GM04503 (cell line): ENCODE measurements around the gene BUD13.
"Not testable (repeated sequence)": the region's sequence is repeated elsewhere in the genome, so short reads cannot be mapped to it uniquely, and the experiment has no call there.

ENCODE experiments used
- DNase-seq: peaks from one replicate; pipeline ENCODE4 v3.0.0-alpha.2; 2012; ENCODE audit warnings: low read depth

BUD13 gene, protein sequence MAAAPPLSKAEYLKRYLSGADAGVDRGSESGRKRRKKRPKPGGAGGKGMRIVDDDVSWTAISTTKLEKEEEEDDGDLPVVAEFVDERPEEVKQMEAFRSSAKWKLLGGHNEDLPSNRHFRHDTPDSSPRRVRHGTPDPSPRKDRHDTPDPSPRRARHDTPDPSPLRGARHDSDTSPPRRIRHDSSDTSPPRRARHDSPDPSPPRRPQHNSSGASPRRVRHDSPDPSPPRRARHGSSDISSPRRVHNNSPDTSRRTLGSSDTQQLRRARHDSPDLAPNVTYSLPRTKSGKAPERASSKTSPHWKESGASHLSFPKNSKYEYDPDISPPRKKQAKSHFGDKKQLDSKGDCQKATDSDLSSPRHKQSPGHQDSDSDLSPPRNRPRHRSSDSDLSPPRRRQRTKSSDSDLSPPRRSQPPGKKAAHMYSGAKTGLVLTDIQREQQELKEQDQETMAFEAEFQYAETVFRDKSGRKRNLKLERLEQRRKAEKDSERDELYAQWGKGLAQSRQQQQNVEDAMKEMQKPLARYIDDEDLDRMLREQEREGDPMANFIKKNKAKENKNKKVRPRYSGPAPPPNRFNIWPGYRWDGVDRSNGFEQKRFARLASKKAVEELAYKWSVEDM

DNA sequence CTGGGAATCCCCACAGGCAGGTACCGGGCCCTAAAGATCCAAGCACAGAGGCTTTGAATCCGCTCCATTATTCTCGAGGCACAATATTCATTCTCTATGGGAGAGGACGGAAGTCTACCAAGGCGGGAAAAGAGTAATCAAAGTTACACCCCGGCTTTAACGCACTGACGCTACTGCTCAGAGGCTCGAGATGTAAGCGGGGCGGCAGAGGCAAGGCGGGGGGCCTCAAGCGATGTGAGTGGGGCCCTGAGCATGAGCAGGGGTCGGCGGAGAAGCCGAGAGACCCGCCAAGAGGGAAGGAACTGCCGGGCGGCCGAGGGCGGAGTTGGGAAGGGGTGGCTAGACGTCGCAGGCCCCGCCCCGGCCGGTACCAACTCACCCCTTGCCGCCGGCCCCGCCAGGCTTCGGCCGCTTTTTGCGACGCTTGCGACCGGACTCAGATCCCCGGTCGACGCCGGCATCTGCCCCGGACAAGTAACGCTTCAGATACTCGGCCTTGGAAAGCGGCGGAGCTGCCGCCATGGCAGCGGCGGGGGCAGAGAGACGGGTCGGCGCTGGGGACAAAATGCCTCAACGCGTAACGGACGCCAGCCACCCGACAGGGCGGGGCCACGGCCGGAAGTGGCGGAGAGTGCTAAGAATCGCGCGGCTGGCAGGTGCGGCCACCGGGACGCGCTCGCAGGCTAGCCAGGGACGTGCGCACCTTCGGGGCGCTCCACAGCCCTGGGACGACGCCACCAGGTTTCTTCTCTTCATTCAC is at the start of gene BUD13:
TSS of gene BUD13 (minus strand) at position 545 of the 760 bp plus-strand sequence. CDS start at position 522, 23 bp downstream.
- peak; percentile 31 for DNase-seq

DNA sequence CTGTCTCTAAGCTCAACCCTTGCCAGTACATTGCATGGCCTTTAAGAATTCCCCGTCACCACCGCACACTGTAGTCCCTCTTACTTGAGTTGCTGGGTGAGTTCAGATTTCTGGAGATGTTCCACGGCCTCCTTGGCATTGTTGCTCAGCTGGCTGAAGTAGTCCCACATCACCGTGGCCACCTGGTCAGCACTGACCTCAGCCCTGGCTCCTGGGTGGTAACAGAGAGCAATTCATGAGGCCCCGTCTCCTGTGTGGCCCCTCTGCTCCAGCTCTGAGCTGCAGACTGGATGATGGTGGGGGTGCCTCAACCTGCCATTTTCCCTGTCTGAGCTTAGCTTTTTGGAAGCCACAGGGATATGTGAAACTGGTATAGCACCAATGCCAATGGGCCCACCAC is 49.8 kb upstream of the BUD13 start:
- DNase-seq, result no peak

DNA sequence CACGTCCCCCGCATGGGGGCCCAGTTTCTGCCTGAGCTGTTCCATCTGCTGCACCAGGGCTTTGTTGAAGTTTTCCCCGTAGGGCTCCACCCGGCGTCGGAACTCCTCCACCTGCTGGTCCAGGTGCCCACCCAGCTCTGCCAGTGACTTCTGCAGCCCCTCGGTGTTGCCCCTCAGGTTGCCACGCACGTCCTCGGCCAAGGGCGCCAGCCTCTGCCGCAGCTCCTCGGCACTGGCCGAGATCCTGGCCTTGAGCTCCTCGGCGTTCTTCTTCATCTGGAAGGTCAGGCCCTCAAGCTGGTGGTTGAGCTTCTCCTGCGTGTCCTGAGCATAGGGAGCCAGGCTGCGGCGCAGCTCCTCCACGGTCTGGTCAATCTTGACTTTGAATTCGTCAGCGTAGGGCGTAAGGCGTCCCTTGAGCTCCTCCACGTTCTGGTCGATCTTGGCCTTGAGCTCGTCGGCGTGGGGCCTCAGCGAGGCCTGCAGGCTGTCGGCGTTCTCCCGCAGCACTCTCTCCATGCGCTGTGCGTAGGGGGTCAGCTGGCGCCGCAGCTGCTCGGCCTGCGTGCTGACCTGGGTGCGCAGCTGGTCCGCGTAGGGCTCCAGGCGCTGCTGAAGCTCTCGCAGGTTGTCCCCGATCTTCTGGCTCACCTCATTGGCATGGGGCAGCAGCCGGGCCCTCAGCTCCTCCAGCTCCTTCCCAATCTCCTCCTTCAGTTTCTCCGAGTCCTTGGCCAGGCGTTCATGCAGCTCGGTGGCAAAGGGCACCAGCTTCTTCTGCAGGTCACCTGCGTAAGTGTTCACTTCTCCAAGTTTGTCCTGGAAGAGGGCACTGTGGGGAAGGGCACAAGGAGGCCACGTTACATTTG is 48.5 kb upstream of the BUD13 start:
- no peak for DNase-seq

DNA sequence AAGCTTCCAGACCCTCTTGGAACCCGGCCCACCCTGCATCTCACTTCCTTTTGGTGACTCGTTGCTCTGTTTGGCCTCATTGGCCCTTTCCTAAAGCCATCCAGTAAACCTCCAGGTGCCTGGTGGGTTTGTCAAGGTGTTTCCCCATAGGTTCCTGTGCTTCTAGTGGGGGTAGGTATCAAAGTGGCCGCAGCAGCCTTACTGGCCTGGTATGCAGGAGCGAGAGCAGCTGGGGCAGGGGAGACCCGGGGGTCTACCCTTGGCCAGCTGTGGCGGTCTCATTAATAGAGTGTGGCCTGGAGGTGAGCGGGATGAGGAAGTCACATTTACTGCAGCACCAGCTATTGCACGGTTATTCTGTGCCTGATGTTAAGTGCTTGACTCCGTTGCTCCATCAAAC is 46.3 kb upstream of the BUD13 start:
- no peak for DNase-seq

DNA sequence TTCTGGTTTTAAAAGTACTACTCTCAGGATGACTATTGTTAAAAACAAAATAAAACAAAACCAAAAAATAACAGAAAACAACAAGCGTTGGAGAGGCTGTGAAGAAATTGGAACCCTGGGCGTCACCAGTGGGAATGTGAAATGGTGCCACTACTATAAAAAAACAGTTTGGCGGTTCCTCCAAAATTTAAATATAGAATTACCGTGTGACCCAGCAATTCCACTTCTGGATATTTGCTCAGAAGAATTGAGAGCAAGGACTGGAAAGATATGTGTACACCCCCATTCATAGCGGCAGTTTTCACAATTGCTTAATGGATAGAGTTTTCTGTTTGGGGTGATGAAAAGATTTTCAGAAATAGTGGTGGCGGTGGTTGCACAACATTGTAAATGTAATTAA is 41.7 kb upstream of the BUD13 start:
- no peak for DNase-seq

DNA sequence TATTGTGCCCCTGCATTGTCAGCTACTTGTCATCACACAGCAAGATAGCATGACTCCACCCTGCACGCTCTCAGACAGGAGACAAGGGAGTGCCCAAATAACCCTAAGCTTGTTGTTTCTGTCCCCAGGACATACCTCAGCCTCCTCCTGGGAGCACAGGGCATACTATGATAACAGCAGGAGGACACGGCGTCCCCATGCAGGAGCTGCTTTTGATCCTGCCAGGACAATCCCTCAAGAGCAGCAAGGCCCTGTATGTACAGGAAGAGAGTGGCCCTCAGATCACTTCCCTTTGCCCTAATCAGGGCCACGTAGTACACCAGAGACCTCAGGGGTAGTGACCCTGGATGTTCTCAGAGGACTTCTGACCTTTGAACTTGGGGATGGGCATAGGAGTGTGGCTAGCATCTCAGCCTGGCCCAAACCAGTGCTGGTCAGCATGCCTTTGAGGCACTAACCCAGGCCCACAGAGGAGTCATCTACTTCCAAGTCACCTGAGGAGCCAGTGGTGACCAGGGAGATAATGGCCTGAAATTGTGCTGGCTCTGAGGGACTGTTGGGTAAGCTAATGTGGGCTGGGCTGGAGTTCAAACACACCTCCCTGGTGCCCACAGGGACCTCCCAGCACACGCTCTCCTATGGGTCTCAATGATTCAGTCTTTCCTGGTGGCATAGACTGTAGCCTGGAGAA is 41.1 kb upstream of the BUD13 start:
- DNase-seq, result no peak

DNA sequence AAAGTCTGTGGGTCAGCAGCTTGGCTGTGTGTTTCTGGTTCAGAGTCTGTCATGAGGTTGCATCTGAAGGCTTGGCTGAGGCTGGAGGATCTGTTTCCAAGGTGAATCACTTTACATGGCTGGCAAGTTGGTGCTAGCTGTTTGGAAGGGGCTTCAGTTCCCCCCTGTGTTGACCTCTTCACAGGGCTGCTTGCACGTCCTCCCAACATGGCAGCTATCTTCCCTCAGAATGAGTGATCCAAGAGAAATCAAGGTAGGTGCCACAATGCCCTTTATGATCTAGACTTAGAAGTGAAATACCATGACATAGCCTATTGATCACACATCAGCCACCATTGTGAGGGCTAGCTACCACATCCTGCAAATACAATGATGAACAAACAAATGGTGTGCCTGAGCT is 40.4 kb upstream of the BUD13 start:
- DNase-seq, result no peak

DNA sequence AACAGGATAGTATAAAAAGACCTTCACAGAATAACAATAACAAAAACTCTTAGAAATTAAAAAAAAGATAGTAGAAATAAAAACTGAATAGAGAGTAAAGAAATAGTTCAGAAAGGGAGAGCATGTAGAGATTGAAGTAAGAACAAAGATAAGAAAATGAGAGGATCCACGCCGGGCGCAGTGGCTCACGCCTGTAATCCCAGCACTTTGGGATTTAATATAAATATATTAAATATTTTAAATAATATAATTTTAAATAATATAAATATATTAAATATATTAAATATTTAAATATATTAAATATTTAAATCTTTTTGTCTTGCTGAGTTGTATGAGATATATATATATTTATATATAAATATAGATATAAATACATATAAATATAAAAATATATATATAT is 39.3 kb upstream of the BUD13 start:
- DNase-seq, result no peak

DNA sequence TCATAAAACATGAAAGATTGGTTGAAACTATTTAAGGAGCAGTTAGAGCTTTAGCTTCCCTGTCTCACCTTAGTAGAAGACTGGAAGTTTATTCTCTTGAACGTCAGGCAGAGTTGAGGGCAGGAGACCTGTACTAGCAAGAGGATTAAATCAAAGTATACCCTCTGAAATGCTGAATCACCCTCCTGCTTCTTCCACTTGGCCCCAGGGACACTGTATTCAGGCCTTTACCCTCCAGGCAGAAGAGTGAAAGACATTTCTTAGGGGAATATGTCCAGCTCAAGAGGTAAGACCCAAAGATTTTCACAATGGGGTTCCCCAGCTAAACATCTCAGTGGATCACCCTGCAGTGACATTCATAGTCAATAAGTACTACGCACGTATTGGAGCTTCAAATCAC is 38.4 kb upstream of the BUD13 start:
- DNase-seq, result no peak

DNA sequence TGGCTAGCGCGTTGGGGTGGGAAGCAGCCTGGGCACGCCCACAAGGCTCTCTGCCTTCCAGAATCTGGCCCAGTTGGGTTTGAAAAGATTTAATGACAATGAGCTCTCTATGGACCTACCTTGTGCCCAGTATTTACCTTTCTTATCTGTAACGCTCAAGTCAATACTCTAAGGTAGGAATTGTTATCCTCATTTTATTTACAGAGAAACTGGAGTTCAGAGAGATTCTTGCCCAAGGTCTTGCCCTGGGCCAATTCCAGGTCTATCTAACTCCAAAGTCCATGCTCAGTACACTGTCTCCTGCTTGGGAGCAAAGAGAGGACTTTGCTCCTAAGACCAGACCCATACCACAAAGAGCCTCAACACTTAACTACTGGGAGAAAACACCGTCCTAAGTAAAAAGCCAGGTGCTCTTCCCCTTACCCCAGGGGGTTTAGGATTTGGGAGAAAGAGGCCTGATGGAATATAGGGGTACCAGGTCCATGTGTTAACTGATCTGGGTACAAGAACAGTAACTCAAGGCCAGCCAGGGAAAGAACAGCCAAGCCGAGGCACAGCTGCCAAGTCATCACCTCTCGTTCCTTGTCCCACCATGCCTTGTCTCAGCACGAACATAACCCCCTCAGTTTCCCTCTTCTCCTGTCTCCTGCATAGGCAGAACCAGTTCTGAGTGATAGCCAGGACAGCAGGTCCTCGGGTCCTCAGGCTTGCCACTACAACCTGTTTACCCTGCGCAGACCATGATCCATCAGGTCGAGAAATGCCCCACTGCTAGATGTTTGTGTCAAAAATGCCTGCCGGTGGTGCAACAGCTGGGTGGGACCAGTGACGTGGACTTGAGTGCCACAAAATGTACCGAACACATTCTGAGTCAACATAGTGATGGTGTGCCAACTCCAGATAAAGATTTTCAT is 35.7 kb upstream of the BUD13 start:
- DNase-seq, result no peak

DNA sequence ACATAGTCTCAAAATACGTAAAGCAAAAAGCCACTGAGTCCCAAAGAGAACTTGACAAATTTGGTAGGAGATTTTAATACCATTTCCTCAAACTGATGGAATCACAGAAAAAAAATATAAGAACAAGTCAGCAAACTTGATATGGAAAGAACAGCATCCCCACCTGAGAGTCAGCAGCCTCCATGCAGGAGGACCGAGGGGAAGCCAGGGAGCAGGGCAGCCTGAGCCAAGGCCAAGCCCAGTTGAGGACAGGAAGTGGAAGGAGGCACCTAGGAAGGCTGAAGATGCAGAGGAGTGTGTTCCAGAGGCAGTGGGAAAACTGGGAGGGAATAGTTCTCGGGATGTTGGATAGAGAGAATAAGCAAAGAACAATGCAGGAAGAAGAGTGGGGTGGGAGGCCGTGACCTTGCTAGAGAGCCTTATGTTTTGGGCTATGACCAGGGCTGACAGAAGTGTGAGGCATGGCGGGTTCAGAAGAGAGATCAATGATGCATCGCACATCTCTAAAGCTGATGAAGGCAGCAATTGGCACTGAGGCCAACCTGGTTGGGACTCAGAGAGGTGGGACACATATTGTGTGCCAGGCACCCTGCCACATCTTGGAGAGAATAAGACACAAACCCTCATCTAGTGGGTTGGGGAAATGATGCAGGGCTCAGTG is 34.9 kb upstream of the BUD13 start:
- no peak for DNase-seq

DNA sequence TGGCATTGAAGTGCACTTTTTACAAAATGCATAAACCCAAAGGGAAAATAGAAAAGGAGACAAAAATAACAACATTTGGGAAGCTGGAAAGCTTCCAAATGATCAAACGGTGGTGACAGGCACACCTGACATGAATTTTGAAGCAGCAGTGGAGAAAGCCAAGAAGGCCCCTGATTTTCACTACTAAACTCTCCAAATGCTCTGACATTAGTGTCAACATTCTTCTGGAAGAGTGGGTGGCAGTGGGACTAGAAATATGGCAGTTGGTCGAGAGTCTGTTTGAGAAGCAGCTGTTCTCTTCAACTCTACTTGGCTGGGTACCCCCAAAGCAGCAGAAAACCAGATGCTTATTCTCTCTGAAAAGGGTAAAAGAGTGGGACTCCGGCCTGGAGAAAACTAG is 31.2 kb upstream of the BUD13 start:
- DNase-seq, result no peak

DNA sequence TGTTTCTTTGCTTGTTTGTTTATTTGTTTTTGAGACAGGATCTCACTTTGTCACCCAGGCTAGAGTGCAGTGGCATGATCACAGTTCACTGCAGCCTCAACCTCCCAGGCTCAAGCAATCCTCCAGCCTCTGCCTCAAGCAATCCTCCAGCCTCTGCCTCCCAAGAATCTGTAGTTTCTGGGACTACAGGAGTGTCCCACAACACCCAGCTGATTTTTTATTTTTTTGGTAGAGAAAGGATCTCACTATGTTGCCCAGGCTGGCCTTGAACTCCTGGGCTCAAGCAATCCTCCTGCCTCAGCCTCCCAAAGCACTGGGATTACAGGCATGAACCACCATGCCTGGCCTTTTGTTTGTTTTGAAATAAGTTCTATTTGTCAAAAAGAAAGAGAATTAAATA is 28.9 kb upstream of the BUD13 start:
- DNase-seq, result not testable (repeated sequence)

DNA sequence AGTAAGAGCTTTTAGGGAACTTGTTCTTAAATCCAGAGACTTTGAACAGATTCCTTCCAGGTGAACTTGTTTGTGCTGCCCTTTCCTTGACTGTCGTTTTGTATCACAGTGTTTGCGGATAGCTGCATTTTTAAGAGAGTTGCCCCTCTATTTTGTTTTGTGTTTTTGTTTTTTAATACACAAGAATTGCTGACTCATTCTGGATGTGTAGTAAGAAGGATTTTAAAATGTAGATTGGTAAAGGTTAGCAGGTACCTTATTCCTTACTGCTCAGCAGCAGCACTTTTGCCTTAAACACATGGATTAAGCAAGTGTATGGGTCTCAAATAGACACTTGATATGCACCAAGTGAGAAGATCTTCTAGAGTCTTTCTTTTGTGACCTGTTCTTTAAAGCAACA is 27.8 kb upstream of the BUD13 start:
- DNase-seq, result no peak

DNA sequence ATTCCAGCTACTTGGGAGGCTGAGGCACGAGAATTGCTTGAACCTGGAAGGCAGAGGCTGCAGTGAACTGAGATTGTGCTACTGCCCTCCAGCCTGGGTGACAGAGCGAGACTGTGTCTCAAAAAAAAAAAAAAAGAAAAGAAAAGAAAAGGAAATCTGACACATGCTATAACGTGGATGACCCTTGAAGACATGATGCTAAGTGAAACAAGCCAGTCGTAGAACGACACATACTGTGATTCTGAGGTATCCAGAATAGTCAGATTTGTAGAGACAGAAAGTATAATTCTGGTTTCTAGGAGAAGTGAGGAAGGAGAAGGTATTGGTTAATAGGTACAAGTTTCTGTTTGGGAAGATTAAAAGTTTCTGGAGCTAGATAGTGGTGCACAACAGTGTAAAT is 25.6 kb upstream of the BUD13 start:
- no peak for DNase-seq

DNA sequence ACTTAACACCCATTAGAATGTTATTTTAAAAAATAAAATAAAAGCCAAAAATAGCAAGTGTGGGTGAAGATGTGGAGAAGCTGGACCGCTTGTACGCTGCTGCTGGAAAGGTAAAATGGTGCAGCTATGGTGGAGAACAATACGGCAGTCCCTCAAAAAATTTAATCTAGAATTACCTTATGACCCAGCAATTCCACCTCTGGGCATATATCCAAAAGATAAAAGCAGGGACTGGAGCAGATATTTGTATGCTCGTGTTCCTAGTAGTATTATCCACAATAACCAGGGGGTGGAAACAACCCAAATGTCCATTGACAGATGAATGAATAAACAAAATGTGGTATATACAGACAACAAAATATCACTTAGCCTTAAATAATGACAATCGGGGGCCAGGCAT is 25.0 kb upstream of the BUD13 start:
- no peak for DNase-seq

DNA sequence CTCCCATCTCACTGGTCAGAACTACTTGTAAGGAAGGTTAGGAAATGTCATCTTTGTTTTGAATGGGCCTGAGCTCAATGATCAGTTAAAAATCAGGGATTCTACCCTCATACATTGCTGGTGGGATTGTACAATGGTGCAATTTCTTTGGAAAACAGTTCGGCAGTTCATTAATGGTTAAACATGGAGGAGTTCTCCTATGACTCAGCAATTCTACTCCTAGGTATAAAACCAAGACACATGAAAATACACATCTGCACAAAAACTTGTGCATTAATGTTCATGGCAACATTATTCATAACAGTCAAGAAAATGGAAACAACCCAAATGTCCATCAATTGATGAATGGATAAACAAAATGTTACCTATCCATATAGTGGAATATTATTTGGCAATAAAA is 23.8 kb upstream of the BUD13 start:
- no peak for DNase-seq

DNA sequence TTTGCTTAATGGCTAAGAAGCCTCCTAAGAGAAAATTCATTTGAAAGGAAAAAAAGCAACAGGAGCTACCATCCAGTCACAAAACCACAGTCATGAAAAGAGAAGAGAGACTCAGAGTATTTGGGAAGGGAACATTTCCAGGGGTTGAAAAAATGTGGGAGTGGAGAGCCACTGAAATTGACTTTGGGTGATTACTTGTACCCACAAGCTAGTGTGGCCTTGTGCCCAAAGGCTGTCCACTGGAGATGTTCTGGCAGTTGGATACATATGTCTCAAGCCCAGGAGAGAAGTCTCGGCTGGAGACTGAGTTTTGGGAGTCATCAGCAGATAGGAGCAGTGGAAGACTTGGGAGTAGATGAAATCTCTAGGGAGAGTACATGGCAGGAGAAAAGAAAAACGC is 22.1 kb upstream of the BUD13 start:
- DNase-seq, result no peak

DNA sequence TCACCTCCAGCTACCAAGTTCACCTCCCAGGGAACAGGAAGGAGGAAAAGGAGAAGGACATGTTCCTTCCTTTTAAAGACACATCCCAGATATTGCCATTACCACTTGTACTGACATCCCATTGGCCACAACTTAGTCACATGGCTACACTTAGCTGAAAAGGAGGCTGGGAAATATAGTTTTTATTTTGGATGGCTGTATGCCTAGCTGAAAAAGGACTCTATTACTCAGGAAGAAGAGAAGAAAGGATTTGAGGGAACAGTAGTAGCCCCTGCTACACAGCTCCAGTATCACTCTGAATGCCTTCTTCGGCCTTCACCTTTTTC is 20.9 kb upstream of the BUD13 start:
- DNase-seq, result no peak
